ENCODE results near the gene TMEM132C.

GRCh38 chr12:128290938-128291337 is 24.0 kb downstream of the TMEM132C start:
- TF ChIP-seq JUND (IDR thresholded peaks at IDR 0.05) (no peak), CTCF (IDR thresholded peaks at IDR 0.05; ENCODE audit: low read depth, low read length, missing input control) (no peak), HNF4G (IDR thresholded peaks at IDR 0.05) (no peak), ATF3 (IDR thresholded peaks at IDR 0.05) (no peak), GABPA (IDR thresholded peaks at IDR 0.05 in 1 of 2, conservative IDR thresholded peaks at IDR 0.05 in 1 of 2) (no peak)

Data from liver (tissue), 3 donors.